ENCODE results near the gene SERTAD2. TPM values are rescaled to one million over a fixed set of nuclear protein-coding genes. Genes with fewer than 3 reads are reported as not detected.

Gene SERTAD2
- total RNA-seq, 2 experiments from 2014 or later, result 31.2 to 33.9 TPM

DNA sequence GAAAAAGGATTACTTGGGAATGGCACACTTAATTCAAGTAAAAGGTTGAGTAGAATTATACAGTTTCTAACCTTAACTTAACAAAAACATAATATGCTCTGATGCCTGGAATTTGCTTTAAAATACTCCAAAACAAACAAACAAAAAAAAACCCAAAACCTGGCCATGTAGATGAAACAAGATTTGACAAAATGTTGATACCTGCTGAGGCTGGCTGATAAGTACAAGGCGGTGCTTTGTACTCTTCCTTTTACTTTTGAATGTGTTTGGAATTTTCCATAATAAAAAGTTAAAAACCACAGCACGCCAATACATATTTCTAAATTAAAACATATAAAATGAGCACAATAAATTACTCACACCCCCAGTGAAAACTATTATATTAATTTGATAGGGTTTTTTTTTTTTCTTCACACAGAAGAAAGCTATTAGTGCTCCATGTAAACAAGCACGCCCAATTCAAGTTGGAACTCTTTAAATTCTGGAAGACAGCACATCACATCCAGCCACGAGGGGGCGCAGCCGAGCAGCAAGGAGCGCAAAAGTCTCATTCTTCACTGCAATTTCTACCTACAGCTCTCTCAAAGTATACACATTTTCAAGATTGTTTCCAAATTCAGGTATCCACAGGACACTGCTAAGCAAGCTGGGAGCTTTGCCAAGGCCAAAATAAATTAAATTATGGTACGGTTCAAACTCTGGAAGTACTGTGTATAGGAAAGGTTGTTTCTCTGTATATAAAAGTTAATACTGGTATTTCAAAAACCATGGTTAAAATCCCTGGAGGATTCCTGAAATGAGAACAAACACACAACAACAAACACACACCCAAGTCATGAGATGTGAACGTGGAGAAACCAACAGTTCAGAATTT, 7.5 kb downstream of the SERTAD2 start:
- DNase-seq (peak; percentile 92), ATAC-seq (no peak)
- H3K4me3 Mint-ChIP-seq, result peak overlapping the region; percentile 39
- peak overlapping the region; percentile 42 for H3K27ac Mint-ChIP-seq
- intact Hi-C loops (cut with micrococcal nuclease), result loop anchor here (5.0 to 10.0 kb wide), 3 partner anchors 121 to 216 kb away; partner anchors contain the start of gene AFTPH
- H3K36me3 Mint-ChIP-seq (ENCODE audit: low read depth), result peaks cover 10% of the 10 kb centered on the region
- H3K4me1 Mint-ChIP-seq (ENCODE audit: low read depth), result peaks cover 87% of the 10 kb centered on the region
- H3K9me3 Mint-ChIP-seq, result no peaks in the 10 kb centered on the region
- no peaks in the 10 kb centered on the region for H3K27me3 Mint-ChIP-seq
- CTCF ChIA-PET, result interaction anchor here (0.6 to 6.8 kb wide), 69 partner anchors 8 to 316 kb away, joined by 3 to 83 read pairs (median 6); partner anchors contain the start of gene SERTAD2
- POLR2A ChIA-PET, result interaction anchor here (1.0 to 1.5 kb wide), 5 partner anchors 7 to 186 kb away, joined by 3 to 4 read pairs (median 3); partner anchors contain the start of gene SERTAD2
- TF ChIP-seq, protein P1, sequence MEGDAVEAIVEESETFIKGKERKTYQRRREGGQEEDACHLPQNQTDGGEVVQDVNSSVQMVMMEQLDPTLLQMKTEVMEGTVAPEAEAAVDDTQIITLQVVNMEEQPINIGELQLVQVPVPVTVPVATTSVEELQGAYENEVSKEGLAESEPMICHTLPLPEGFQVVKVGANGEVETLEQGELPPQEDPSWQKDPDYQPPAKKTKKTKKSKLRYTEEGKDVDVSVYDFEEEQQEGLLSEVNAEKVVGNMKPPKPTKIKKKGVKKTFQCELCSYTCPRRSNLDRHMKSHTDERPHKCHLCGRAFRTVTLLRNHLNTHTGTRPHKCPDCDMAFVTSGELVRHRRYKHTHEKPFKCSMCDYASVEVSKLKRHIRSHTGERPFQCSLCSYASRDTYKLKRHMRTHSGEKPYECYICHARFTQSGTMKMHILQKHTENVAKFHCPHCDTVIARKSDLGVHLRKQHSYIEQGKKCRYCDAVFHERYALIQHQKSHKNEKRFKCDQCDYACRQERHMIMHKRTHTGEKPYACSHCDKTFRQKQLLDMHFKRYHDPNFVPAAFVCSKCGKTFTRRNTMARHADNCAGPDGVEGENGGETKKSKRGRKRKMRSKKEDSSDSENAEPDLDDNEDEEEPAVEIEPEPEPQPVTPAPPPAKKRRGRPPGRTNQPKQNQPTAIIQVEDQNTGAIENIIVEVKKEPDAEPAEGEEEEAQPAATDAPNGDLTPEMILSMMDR (IDR thresholded peaks at IDR 0.05), result peak; percentile 98

DNA sequence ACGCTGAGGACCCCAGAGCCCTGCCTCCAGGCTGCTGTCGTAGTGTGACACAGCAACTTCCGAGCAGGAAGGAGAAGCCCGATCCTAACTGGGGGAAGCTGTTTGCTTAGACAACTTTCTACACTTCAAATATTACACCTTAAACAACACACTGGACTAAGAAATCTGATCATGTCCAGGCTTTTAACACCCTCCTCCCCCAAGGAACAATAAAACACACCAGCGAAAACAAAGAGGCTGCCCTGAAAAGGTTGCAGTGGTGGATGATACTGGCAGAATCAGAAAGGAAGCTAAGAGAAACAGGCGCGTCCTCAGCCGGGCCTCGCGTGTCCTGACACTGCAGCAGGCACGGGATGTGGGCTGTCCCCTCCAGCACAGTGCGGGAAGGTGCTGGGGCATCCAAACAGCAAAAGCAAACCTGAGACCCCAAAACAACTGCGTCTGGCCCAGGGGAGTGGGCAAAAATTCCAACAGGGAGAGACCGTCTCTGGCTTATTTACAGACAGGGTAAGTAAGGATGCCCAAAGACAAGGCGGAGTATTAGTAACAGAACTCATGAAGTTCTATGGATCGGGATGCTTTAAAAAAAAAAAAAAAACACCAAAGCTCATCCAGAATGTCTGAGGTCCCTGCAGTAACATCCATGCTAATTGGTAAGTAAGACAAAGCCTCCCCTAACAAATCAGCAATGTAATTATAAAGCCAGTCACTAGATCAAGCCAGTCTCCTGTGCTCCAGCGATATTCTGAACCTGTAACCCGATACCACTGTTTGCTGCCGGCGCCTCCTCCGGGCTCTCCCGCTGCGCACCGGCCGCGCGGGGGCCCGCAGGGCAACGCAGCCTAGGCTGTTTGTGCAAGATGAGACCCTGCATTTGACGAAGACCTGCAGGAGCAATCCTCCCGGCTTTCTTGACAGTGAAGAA, 9.0 kb downstream of the SERTAD2 start:
- intact Hi-C loops (cut with micrococcal nuclease), result loop anchor here (5.0 to 10.0 kb wide), 5 partner anchors 37 to 218 kb away; partner anchors contain the start of gene AFTPH
- peak; percentile 75 for ATAC-seq
- Mint-ChIP-seq H3K36me3 (ENCODE audit: low read depth) (peaks cover 10% of the 10 kb centered on the region), H3K4me3 (peak overlapping the region; percentile 82), H3K4me1 (ENCODE audit: low read depth) (peaks cover 89% of the 10 kb centered on the region), H3K27me3 (no peaks in the 10 kb centered on the region), H3K27ac (peak overlapping the region; percentile 90), H3K9me3 (no peaks in the 10 kb centered on the region)
- DNase-seq, result peak; percentile 82
- TF ChIP-seq, protein P1 (IDR thresholded peaks at IDR 0.05), result no peak
- CTCF ChIA-PET, result interaction anchor here (0.7 to 6.8 kb wide), 28 partner anchors 10 to 314 kb away, joined by 3 to 83 read pairs (median 8); partner anchors contain the start of gene SERTAD2
- POLR2A ChIA-PET, result interaction anchor here (0.7 to 3.5 kb wide), 10 partner anchors 9 to 135 kb away, joined by 3 to 48 read pairs (median 4); partner anchors contain the start of genes AFTPH and SERTAD2

DNA sequence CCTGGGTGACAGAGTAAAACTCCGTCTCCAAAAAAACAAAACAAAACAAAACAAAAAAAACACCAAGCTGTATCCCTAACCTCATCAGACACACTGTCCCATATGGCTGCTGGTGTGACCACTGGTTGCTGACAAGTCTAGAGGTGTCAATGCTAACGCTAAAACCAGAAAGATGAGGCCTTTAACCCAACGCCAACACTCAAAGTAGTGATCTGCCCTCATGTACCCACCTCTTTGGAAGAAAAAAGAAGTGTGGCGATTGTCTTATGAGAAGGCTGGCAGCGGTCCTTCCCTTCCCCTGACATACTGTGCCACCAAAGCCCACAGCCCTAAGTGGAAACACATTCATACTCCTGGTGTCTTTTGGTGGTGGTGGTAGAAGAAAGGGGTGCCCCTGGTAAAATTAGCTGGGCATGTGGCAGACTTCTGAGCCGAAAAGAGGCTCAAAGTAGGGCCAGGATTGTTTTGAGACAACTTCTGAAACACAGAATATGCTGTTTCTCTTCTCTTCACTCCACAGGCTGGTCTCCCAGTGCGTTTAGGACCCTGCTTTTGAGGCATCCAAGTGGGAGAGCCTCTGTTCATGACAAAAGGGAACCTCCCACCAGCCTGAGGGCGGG, 9.8 kb downstream of the SERTAD2 start:
- peak; percentile 7 for ATAC-seq
- Mint-ChIP-seq H3K9me3 (no peaks in the 10 kb centered on the region), H3K27me3 (no peaks in the 10 kb centered on the region), H3K36me3 (ENCODE audit: low read depth) (peaks cover 10% of the 10 kb centered on the region), H3K27ac (peak overlapping the region; percentile 90), H3K4me1 (ENCODE audit: low read depth) (peaks cover 89% of the 10 kb centered on the region), H3K4me3 (peak overlapping the region; percentile 82)
- CTCF ChIA-PET, result interaction anchor here (1.1 to 6.8 kb wide), 12 partner anchors 11 to 224 kb away, joined by 3 to 83 read pairs (median 7); partner anchors contain the start of gene SERTAD2
- POLR2A ChIA-PET, result interaction anchor here (1.1 to 3.5 kb wide), 9 partner anchors 10 to 229 kb away, joined by 3 to 48 read pairs (median 5); partner anchors contain the start of genes AFTPH and SERTAD2
- intact Hi-C loops (cut with micrococcal nuclease), result loop anchor here (5.0 to 10.0 kb wide), 3 partner anchors 37 to 123 kb away; partner anchors contain the start of gene AFTPH
- TF ChIP-seq, protein P1 (IDR thresholded peaks at IDR 0.05), result no peak
- no peak for DNase-seq

DNA sequence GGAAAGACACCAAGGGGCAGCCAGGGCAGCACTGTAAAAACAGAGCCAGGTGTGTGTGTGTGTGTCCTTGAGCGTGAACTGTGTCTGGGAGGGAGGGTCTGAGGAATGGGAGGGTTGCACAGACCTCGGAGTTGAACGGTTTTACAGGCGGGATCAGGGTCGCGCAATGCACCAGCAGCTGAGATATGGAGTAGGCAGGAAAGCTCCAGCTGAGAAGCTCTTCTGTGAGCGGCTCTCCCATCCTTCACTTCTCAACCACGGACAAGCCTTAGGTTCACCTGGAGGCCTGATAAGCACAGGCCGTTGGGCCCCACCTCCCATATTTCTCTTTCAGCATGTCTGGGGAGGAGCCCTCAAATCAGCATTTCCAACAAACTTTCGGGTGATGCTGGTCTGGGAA, 12.1 kb downstream of the SERTAD2 start:
- no peak for DNase-seq
- TF ChIP-seq, protein P1 (IDR thresholded peaks at IDR 0.05), result no peak
- Mint-ChIP-seq H3K27ac (peak overlapping the region; percentile 18), H3K27me3 (no peaks in the 10 kb centered on the region), H3K4me1 (ENCODE audit: low read depth) (peaks cover 90% of the 10 kb centered on the region), H3K36me3 (ENCODE audit: low read depth) (peaks cover 19% of the 10 kb centered on the region), H3K4me3 (no peak overlapping the region), H3K9me3 (no peaks in the 10 kb centered on the region)
- CTCF ChIA-PET, result interaction anchor here (1.4 to 6.8 kb wide), 3 partner anchors 14 to 222 kb away, joined by 3 to 83 read pairs (median 42); partner anchors contain the start of gene SERTAD2
- ATAC-seq, result no peak
- POLR2A ChIA-PET, result interaction anchor here (1.2 to 3.5 kb wide), 2 partner anchors 12 to 13 kb away, joined by 5 to 48 read pairs; partner anchors contain the start of gene SERTAD2
- intact Hi-C loops (cut with micrococcal nuclease), result loop anchor here (5.0 to 10.0 kb wide), 3 partner anchors 34 to 126 kb away; partner anchors contain the start of gene AFTPH
